Tibial nerve (tissue), 4 donors: ENCODE measurements around the gene GPC6.

Experiments
- CTCF ChIP-seq, 5 experiments: fragments of 200-600 bp in 3 of 5; fragments of 450-650 bp in 2 of 5; sonication (generic) in 3 of 5; IDR thresholded peaks; one replicate each; pipeline ENCODE4 v1.5.1; 2016 to 2019; ENCODE audit warnings: antibody characterized with exemption in 5 of 5, mild to moderate bottlenecking in 3 of 5, moderate library complexity in 2 of 5
- EP300 ChIP-seq, 2 donors: sonication (generic); formaldehyde crosslinking; IDR thresholded peaks; one replicate each; pipeline ENCODE4 v1.6.1; 2017; ENCODE audit warnings: antibody characterized with exemption in 2 of 2, mild to moderate bottlenecking in 1 of 2
- POLR2A ChIP-seq, 2 donors: fragments of 450-650 bp; IDR thresholded peaks; one replicate each; pipeline ENCODE4 v1.6.1; 2017; ENCODE audit warnings: antibody characterized with exemption in 2 of 2, mild to moderate bottlenecking in 2 of 2, moderate library complexity in 2 of 2

- TF ChIP-seq CTCF (IDR thresholded peaks at IDR 0.05), result no peak
- TF ChIP-seq POLR2A (IDR thresholded peaks at IDR 0.05), result no peak
- TF ChIP-seq EP300 (IDR thresholded peaks at IDR 0.05), result no peak
Observed at GRCh38 chr13:93398167-93399035, 171.8 kb downstream of the GPC6 start.
